SK-N-MC (cell line): Measurements from ENCODE around the gene ITPR2.

Experiments used
- EZH2 ChIP-seq: fragments of 200-600 bp; sonication (generic); IDR thresholded peaks from one replicate; pipeline ENCODE4 v1.6.1; 2017; ENCODE audit warnings: antibody characterized with exemption
- FOXP2 ChIP-seq: optimal IDR thresholded peaks from 2 replicates; pipeline ENCODE3; 2011; ENCODE audit warnings: mild to moderate bottlenecking, moderate library complexity; ENCODE audit not compliant: insufficient read depth; ENCODE audit errors: extremely low read length, control extremely low read depth
- POLR2AphosphoS5 ChIP-seq: IDR thresholded peaks from 2 replicates; pipeline ENCODE4 v1.6.1; 2012; ENCODE audit warnings: mild to moderate bottlenecking, low read depth, low read length, borderline replicate concordance

- TF ChIP-seq FOXP2 (no peak), POLR2AphosphoS5 (no peak), EZH2 (no peak)
Observed at GRCh38 chr12:26530461-26530860, 302.5 kb downstream of the ITPR2 start.
